HepG2 (cell line): ENCODE results near the gene HTR4. TPM values are rescaled to one million over a fixed set of nuclear protein-coding genes. Genes with fewer than 3 reads are reported as not detected.

ENCODE experiments used
- ATAC-seq: fragments of 200-7000 bp; cut with Tn5 transposase; 3 replicates; pipeline ENCODE4 v1.9.1; 2020; ENCODE audit warnings: mild to moderate bottlenecking, moderate library complexity
- BruUV-seq: library from RNA; stranded (reverse); fragments of 400-500 nt; replicated peaks from 2 replicates; lab custom pipeline; 2021; lab: Mats Ljungman, UMichigan
- CTCF ChIA-PET: fragments of 300-600 bp; formaldehyde crosslinking; extraction: SDS; loops from one replicate; lab custom pipeline; 2021; ENCODE audit warnings: low total read pairs, inconsistent platforms, low intra/inter-chr PET ratio; lab: Yijun Ruan, JAX
- POLR2A ChIA-PET: fragments of 350-600 bp; sonication (Branson Sonifier 250); formaldehyde crosslinking; loops from one replicate; lab custom pipeline; 2020; ENCODE audit warnings: antibody characterized with exemption, inconsistent platforms; lab: Yijun Ruan, JAX
- DNase-seq: peaks from one replicate; pipeline ENCODE4 v3.0.0-alpha.2; 2015; ENCODE audit warnings: low spot score
- FAIRE-seq: peaks from 3 replicates; lab custom pipeline; 2011; peaks lifted over from hg19 to GRCh38; lab: Jason Lieb, UNC
- H2AFZ ChIP-seq: one replicate; pipeline ENCODE4 v1.6.1; 2011; ENCODE audit warnings: low read length, inconsistent platforms
- H3K27ac ChIP-seq: fragments of 300-600 bp; 3 replicates; pipeline ENCODE4 v1.8.0; 2011; ENCODE audit warnings: mixed run types, mild to moderate bottlenecking, mixed read lengths, low read length, inconsistent platforms; ENCODE audit not compliant: insufficient read depth; ENCODE audit errors: extremely low read length
- H3K27me3 ChIP-seq, 2 experiments: fragments of 200-600 bp in 1 of 2; 2 replicates in 1 of 2; 3 replicates in 1 of 2; pipeline versions ENCODE4 v1.6.0 to v1.8.0; 2011; ENCODE audit warnings: low read length in 2 of 2, mild to moderate bottlenecking in 2 of 2, moderate library complexity in 2 of 2, inconsistent platforms in 1 of 2; ENCODE audit not compliant: insufficient read depth in 2 of 2, control insufficient read depth in 1 of 2
- H3K36me3 ChIP-seq, 2 experiments: fragments of 200-600 bp in 1 of 2; replicated peaks in 1 of 2; 2 replicates in 1 of 2; 3 replicates in 1 of 2; pipeline versions ENCODE4 v1.5.1 to v1.8.0; 2011; ENCODE audit warnings: low read length in 2 of 2, inconsistent platforms in 1 of 2; ENCODE audit not compliant: insufficient read depth in 2 of 2, control insufficient read depth in 1 of 2
- H3K4me1 ChIP-seq: 2 replicates; pipeline ENCODE4 v1.5.1; 2012; ENCODE audit warnings: low read length, inconsistent platforms; ENCODE audit not compliant: insufficient read depth
- H3K4me2 ChIP-seq: 2 replicates; pipeline ENCODE4 v1.6.0; 2011; ENCODE audit warnings: low read depth, low read length, inconsistent platforms
- H3K4me3 ChIP-seq, 3 experiments: fragments of 200-600 bp in 1 of 3; sonication (generic), shearing (Covaris generic) in 1 of 3; replicated peaks in 1 of 3; 2 replicates each; pipeline ENCODE4 v1.5.1; 2011 to 2016; ENCODE audit warnings: low read length in 3 of 3, inconsistent platforms in 2 of 3, low read depth in 2 of 3, mild to moderate bottlenecking in 2 of 3, control low read depth in 1 of 3, mixed read lengths in 1 of 3; ENCODE audit not compliant: insufficient read depth in 1 of 3
- H3K79me2 ChIP-seq: one replicate; pipeline ENCODE4 v1.6.1; 2011; ENCODE audit warnings: low read length, inconsistent platforms; ENCODE audit not compliant: insufficient read depth
- H3K9ac ChIP-seq: 2 replicates; pipeline ENCODE4 v1.6.0; 2011; ENCODE audit warnings: mild to moderate bottlenecking, low read depth, low read length, inconsistent platforms; ENCODE audit not compliant: insufficient read depth
- H3K9me3 ChIP-seq: 2 replicates; pipeline ENCODE4 v1.5.1; 2012; ENCODE audit warnings: mild to moderate bottlenecking, low read length
- H4K20me1 ChIP-seq: 2 replicates; pipeline ENCODE4 v1.6.0; 2011; ENCODE audit warnings: inconsistent platforms, mild to moderate bottlenecking, low read length, moderate library complexity; ENCODE audit not compliant: insufficient read depth
- EEA1 ChIP-seq: sonication (generic); formaldehyde crosslinking; IDR thresholded peaks from 2 replicates; pipeline ENCODE4 v1.5.1; 2020; ENCODE audit warnings: mild to moderate bottlenecking, missing genetic modification reagents, borderline replicate concordance
- ETV5 ChIP-seq: IDR thresholded peaks from 2 replicates; pipeline ENCODE4 v1.6.1; 2018; ENCODE audit warnings: missing biosample characterization, missing genetic modification reagents, inconsistent platforms, borderline replicate concordance
- NCOA2 ChIP-seq: sonication (generic); formaldehyde crosslinking; IDR thresholded peaks from 2 replicates; pipeline ENCODE4 v1.8.0; 2022; ENCODE audit warnings: inconsistent platforms
- NFE2 ChIP-seq: sonication (generic); formaldehyde crosslinking; IDR thresholded peaks from 2 replicates; pipeline ENCODE4 v1.4.0; 2020; ENCODE audit warnings: missing genetic modification reagents
- RARA ChIP-seq: IDR thresholded peaks from 2 replicates; pipeline ENCODE4 v1.6.1; 2016; ENCODE audit warnings: missing genetic modification reagents, missing compliant biosample characterization
- SIX1 ChIP-seq: sonication (generic); formaldehyde crosslinking; IDR thresholded peaks from 2 replicates; pipeline ENCODE4 v1.4.0; 2020; ENCODE audit warnings: missing genetic modification reagents, borderline replicate concordance
- SP2 ChIP-seq: sonication (generic); formaldehyde crosslinking; IDR thresholded peaks from 2 replicates; pipeline ENCODE4 v1.5.1; 2020; ENCODE audit warnings: mild to moderate bottlenecking, missing genetic modification reagents
- ZBTB3 ChIP-seq: sonication (generic); formaldehyde crosslinking; IDR thresholded peaks from 2 replicates; pipeline ENCODE4 v1.4.0; 2020; ENCODE audit warnings: low read depth, mild to moderate bottlenecking, moderate library complexity, missing genetic modification reagents, borderline replicate concordance
- ZFAT ChIP-seq: sonication (generic); formaldehyde crosslinking; conservative IDR thresholded peaks from 2 replicates; pipeline ENCODE4 v1.8.1; 2023; ENCODE audit warnings: missing genetic modification reagents, inconsistent platforms
- ZNF10 ChIP-seq: sonication (generic); formaldehyde crosslinking; IDR thresholded peaks from 2 replicates; pipeline ENCODE4 v1.4.0; 2020; ENCODE audit warnings: mild to moderate bottlenecking, low read depth, missing genetic modification reagents, borderline replicate concordance
- ZNF713 ChIP-seq: sonication (generic); formaldehyde crosslinking; IDR thresholded peaks from 2 replicates; pipeline ENCODE4 v1.4.0; 2020; ENCODE audit warnings: mild to moderate bottlenecking, missing genetic modification reagents
- WGBS: methylation state at CpG from one replicate; pipeline ENCODE4 v1.1.6; 2017; ENCODE audit warnings: low lambda C conversion rate; 5-methylcytosine and 5-hydroxymethylcytosine counted together
- in situ Hi-C: cut with HindIII; loops from 2 replicates; pipeline ENCODE4 v1.10.0; 2017; ENCODE audit warnings: low pct_unique_long_range_greater_than_20kb; ENCODE audit not compliant: extremely low pct_ligation_motif_present
- intact Hi-C: fragments of 100-400 bp; cut with micrococcal nuclease; formaldehyde crosslinking; loops from one replicate; pipeline ENCODE4 v1.10.0; 2022; ENCODE audit not compliant: unreplicated experiment
- polyA plus RNA-seq, 8 experiments: library from polyadenylated mRNA; depleted of rRNA in 3 of 8; stranded (reverse) in 7 of 8; unstranded in 1 of 8; fragments of >200 nt; fragmentation: Illumina TruSeq in 4 of 8; extraction: Trizol in 4 of 8; gene quantifications; 2 replicates each; pipeline versions ENCODE4 v1.2.1 to v1.2.3, GENCODE V29; 2011 to 2016; ENCODE audit warnings: low read depth in 4 of 8, missing spikeins in 1 of 8, mixed read lengths in 1 of 8; ENCODE audit not compliant: insufficient read depth in 1 of 8
- total RNA-seq, 5 experiments: library from RNA; depleted of rRNA; stranded (reverse); fragments of >200 nt; fragmentation: Illumina TruSeq; extraction: Trizol; gene quantifications; 2 replicates each; pipeline ENCODE4 v1.2.3, GENCODE V29; 2016; ENCODE audit warnings: low read depth in 1 of 5
- TF ChIP-seq, protein P1 (sequence below): sonication (generic); formaldehyde crosslinking; IDR thresholded peaks from 2 replicates; pipeline ENCODE4 v1.5.1; 2020; ENCODE audit warnings: mild to moderate bottlenecking, missing genetic modification reagents
- TF ChIP-seq, protein P2 (sequence below): sonication (generic); formaldehyde crosslinking; IDR thresholded peaks from 2 replicates; pipeline ENCODE4 v1.5.1; 2020; ENCODE audit warnings: mild to moderate bottlenecking, missing genetic modification reagents, moderate library complexity
- TF ChIP-seq, protein P3 (sequence below): sonication (generic); formaldehyde crosslinking; IDR thresholded peaks from 2 replicates; pipeline ENCODE4 v1.4.0; 2020; ENCODE audit warnings: missing genetic modification reagents

HTR4 gene
- total and polyA plus RNA-seq, 2 of the 13 experiments (the other 11 are each of a cell fraction or from before 2014, with no cell fraction given), result not detected

DNA sequence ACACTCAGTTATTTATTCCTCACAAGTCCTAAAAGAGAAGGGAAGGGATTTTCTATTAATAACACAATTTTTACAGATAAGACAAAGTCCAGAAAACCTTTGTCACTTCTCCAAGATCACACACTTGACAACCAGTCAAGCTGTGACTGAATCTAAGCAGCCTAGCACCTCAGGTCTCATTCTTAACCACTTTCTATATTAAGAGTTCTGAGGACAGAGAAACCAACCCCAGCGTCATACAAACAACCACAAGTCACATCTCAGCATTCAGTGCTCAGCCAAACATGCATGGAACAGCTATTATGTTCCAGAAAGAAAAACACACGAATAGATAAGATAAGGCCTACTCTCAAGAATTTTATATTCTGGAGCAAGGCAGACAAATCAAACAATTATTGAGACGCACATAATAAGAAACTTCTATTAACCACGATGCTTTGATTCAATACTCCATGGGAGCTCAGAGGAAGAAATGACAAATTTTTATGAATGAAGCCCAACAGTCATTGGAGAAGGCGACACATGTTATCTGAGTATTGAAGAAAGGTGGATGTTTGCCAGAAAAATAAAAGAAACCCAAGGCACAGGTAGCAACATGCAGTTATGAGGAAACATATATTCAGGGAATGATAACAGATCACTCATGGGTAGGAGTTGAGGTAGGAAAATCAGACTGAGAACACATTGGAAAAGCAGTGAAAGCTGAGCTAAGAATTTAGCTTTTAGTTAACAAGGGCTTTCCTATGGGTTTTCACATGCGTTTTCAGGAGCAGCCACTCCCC lies 113.1 kb downstream of the HTR4 start:
- DNase-seq, result no peak
- no peaks in the 10 kb centered on the region for H4K20me1 ChIP-seq
- intact Hi-C loops, result no loop called here
- H3K4me2 ChIP-seq, result no peak overlapping the region
- no peak for TF ChIP-seq ZFAT (CRISPR knock-in tag)
- no peak for TF ChIP-seq SIX1 (CRISPR knock-in tag)
- TF ChIP-seq NFE2, result no peak
- TF ChIP-seq, protein P1, sequence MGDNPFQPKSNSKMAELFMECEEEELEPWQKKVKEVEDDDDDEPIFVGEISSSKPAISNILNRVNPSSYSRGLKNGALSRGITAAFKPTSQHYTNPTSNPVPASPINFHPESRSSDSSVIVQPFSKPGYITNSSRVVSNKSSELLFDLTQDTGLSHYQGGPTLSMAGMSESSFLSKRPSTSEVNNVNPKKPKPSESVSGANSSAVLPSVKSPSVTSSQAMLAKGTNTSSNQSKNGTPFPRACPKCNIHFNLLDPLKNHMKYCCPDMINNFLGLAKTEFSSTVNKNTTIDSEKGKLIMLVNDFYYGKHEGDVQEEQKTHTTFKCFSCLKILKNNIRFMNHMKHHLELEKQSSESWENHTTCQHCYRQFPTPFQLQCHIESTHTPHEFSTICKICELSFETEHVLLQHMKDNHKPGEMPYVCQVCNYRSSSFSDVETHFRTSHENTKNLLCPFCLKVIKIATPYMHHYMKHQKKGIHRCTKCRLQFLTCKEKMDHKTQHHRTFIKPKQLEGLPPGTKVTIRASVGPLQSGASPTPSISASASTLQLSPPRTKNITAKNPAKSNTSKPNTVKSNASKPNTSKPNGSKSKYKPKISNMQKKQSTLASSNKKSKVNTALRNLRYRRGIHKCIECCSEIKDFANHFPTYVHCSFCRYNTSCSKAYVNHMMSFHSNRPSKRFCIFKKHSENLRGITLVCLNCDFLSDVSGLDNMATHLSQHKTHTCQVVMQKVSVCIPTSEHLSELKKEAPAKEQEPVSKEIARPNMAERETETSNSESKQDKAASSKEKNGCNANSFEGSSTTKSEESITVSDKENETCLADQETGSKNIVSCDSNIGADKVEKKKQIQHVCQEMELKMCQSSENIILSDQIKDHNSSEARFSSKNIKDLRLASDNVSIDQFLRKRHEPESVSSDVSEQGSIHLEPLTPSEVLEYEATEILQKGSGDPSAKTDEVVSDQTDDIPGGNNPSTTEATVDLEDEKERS (CRISPR knock-in tag), result no peak
- TF ChIP-seq, protein P2, sequence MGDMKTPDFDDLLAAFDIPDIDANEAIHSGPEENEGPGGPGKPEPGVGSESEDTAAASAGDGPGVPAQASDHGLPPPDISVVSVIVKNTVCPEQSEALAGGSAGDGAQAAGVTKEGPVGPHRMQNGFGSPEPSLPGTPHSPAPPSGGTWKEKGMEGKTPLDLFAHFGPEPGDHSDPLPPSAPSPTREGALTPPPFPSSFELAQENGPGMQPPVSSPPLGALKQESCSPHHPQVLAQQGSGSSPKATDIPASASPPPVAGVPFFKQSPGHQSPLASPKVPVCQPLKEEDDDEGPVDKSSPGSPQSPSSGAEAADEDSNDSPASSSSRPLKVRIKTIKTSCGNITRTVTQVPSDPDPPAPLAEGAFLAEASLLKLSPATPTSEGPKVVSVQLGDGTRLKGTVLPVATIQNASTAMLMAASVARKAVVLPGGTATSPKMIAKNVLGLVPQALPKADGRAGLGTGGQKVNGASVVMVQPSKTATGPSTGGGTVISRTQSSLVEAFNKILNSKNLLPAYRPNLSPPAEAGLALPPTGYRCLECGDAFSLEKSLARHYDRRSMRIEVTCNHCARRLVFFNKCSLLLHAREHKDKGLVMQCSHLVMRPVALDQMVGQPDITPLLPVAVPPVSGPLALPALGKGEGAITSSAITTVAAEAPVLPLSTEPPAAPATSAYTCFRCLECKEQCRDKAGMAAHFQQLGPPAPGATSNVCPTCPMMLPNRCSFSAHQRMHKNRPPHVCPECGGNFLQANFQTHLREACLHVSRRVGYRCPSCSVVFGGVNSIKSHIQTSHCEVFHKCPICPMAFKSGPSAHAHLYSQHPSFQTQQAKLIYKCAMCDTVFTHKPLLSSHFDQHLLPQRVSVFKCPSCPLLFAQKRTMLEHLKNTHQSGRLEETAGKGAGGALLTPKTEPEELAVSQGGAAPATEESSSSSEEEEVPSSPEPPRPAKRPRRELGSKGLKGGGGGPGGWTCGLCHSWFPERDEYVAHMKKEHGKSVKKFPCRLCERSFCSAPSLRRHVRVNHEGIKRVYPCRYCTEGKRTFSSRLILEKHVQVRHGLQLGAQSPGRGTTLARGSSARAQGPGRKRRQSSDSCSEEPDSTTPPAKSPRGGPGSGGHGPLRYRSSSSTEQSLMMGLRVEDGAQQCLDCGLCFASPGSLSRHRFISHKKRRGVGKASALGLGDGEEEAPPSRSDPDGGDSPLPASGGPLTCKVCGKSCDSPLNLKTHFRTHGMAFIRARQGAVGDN (CRISPR knock-in tag), result no peak
- TF ChIP-seq SP2 (CRISPR knock-in tag), result no peak
- TF ChIP-seq RARA (CRISPR knock-in tag), result no peak
- no peak for TF ChIP-seq NCOA2 (CRISPR knock-in tag)
- TF ChIP-seq ETV5 (CRISPR knock-in tag), result no peak
- TF ChIP-seq ZBTB3, result no peak
- TF ChIP-seq ZNF713 (CRISPR knock-in tag), result no peak
- no peak for TF ChIP-seq EEA1
- no peak for TF ChIP-seq ZNF10 (CRISPR knock-in tag)
- TF ChIP-seq, protein P3, sequence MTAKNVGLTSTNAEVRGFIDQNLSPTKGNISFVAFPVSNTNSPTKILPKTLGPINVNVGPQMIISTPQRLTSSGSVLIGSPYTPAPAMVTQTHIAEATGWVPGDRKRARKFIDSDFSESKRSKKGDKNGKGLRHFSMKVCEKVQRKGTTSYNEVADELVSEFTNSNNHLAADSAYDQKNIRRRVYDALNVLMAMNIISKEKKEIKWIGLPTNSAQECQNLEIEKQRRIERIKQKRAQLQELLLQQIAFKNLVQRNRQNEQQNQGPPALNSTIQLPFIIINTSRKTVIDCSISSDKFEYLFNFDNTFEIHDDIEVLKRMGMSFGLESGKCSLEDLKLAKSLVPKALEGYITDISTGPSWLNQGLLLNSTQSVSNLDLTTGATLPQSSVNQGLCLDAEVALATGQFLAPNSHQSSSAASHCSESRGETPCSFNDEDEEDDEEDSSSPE (CRISPR knock-in tag), result no peak
- no peak for ATAC-seq
- no peak for FAIRE-seq
- no peaks in the 10 kb centered on the region for H3K36me3 ChIP-seq
- H2AFZ ChIP-seq, result no peak overlapping the region
- POLR2A ChIA-PET, result no interaction called here
- no peaks in the 10 kb centered on the region for H3K27me3 ChIP-seq
- CTCF ChIA-PET, result no interaction called here
- H3K4me3 ChIP-seq, result no peak overlapping the region
- no peak overlapping the region for H3K27ac ChIP-seq
- no TSS peak for BruUV-seq
- H3K79me2 ChIP-seq, result no peaks in the 10 kb centered on the region
- H3K4me1 ChIP-seq, result no peaks in the 10 kb centered on the region
- 21% methylated on average over 6 of the region's 6 CpGs for WGBS
- in situ Hi-C loops, result no loop called here
- H3K9ac ChIP-seq, result no peak overlapping the region
- H3K9me3 ChIP-seq, result no peaks in the 10 kb centered on the region
